PFSK-1 (cell line): ENCODE data around the gene NEURL4.

Experiments used
- POLR2AphosphoS5 ChIP-seq: IDR thresholded peaks from 2 replicates; pipeline ENCODE4 v1.6.1; 2012; ENCODE audit warnings: low read depth, mild to moderate bottlenecking, control low read depth, low read length, moderate library complexity
- TF ChIP-seq, protein P1 (sequence below), 2 experiments: IDR thresholded peaks; 2 replicates each; pipeline versions ENCODE4 v1.6.1 to v1.8.0; 2011 to 2012; ENCODE audit warnings: low read depth in 2 of 2, low read length in 2 of 2, control low read depth in 1 of 2, inconsistent platforms in 1 of 2, mild to moderate bottlenecking in 1 of 2, moderate library complexity in 1 of 2; ENCODE audit not compliant: insufficient read depth in 1 of 2

DNA sequence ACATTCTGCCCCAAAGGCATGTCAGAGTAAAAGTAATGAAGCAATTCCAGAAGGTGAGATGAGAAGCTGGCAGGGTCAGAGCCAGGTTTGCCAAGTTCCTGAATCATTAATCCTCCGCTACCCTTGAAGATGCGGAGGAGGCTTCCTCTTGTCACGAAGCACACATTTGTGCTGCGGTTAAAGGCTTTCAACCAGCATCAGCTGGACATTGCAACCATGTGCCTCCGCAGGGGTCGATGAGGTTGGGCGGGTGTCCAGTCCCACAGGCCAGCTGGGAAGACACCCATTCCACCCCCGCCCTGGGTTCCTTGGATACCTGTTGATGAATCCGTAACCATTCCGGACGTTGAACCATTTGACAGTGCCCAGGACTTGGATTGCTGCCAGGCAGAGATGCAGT, 36.0 kb downstream of the NEURL4 start:
- TF ChIP-seq POLR2AphosphoS5, result no peak
- TF ChIP-seq, protein P1, sequence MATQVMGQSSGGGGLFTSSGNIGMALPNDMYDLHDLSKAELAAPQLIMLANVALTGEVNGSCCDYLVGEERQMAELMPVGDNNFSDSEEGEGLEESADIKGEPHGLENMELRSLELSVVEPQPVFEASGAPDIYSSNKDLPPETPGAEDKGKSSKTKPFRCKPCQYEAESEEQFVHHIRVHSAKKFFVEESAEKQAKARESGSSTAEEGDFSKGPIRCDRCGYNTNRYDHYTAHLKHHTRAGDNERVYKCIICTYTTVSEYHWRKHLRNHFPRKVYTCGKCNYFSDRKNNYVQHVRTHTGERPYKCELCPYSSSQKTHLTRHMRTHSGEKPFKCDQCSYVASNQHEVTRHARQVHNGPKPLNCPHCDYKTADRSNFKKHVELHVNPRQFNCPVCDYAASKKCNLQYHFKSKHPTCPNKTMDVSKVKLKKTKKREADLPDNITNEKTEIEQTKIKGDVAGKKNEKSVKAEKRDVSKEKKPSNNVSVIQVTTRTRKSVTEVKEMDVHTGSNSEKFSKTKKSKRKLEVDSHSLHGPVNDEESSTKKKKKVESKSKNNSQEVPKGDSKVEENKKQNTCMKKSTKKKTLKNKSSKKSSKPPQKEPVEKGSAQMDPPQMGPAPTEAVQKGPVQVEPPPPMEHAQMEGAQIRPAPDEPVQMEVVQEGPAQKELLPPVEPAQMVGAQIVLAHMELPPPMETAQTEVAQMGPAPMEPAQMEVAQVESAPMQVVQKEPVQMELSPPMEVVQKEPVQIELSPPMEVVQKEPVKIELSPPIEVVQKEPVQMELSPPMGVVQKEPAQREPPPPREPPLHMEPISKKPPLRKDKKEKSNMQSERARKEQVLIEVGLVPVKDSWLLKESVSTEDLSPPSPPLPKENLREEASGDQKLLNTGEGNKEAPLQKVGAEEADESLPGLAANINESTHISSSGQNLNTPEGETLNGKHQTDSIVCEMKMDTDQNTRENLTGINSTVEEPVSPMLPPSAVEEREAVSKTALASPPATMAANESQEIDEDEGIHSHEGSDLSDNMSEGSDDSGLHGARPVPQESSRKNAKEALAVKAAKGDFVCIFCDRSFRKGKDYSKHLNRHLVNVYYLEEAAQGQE (IDR thresholded peaks at IDR 0.05; ENCODE audit: insufficient read depth in 1 of 2, low read depth in 2 of 2, low read length in 2 of 2), result no peak
